ENCODE results near the gene ATP6V1A.

ATP6V1A gene

GRCh38 chr3:113728661-113729060, 18.2 kb upstream of the ATP6V1A start:
- TF ChIP-seq MYC (IDR thresholded peaks at IDR 0.05; ENCODE audit: low read depth, low read length) (no peak), POLR2A (IDR thresholded peaks at IDR 0.05; ENCODE audit: extremely low read depth, insufficient read length) (no peak), CTCF (IDR thresholded peaks at IDR 0.05; ENCODE audit: low read depth, low read length) (no peak), MAX (IDR thresholded peaks at IDR 0.05; ENCODE audit: low read depth, low read length) (no peak)
- no peak overlapping the region for H3K4me3 ChIP-seq (ENCODE audit: low read depth, low read length)
- DNase-seq (ENCODE audit: low read depth), result no peak

GRCh38 chr3:113730550-113730949, 16.3 kb upstream of the ATP6V1A start:
- TF ChIP-seq MAX (IDR thresholded peaks at IDR 0.05; ENCODE audit: low read depth, low read length) (no peak), POLR2A (IDR thresholded peaks at IDR 0.05; ENCODE audit: extremely low read depth, insufficient read length) (no peak), MYC (IDR thresholded peaks at IDR 0.05; ENCODE audit: low read depth, low read length) (no peak), CTCF (IDR thresholded peaks at IDR 0.05; ENCODE audit: low read depth, low read length) (no peak)
- DNase-seq (ENCODE audit: low read depth), result no peak

DNA sequence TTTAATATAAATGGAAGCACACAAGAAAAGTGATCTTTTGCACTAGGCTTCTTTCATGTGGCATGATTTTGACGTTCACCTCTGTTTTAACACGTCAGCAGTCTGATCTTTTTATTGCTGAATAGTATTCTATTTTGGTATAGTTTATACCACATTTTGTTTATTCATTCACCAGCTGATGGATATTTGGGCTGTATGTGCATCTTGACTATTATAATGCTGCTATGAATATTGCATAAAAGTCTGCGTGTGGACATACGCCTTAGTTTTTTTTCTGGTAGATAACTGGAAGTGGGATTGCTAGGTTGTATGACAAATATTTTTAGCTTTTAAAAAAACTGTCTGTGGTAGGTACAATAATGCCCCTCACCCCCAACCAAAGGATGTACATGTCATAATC, 15.1 kb upstream of the ATP6V1A start:
- no peak for DNase-seq (ENCODE audit: low read depth)

More at GRCh38 chr3:113730550-113730949, 16.3 kb upstream of the ATP6V1A start:
- no peak overlapping the region for H3K4me3 ChIP-seq (ENCODE audit: low read depth, low read length)

DNA sequence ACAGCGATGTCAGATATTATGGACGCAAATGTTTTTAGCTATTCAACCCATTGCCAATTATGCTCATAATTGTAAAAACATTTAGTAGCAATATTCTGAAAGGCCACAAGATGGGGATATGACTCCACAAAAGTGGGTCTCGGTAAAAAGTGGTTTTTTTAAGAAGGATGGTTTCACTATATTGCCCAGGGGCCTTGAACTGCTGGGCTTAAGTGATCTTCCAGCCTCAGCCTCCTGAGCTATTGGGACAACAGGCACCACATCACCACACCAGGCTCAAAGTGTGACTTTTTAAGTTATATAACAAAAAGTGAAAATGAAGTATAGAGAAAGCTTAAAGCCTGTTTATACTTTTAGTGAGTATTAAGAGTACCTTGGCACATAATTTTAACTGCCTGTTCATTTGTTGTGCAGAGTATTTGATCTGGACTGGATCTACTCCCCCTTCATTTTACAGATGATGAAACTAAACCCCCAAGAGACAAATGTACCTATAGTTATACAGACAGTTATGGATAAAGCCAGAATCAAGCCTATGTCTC, 10.2 kb upstream of the ATP6V1A start:
- TF ChIP-seq CTCF (IDR thresholded peaks at IDR 0.05; ENCODE audit: low read depth, low read length) (peak; percentile 30), MYC (IDR thresholded peaks at IDR 0.05; ENCODE audit: low read depth, low read length) (no peak)
- peak; percentile 78 for DNase-seq (ENCODE audit: low read depth)
- no peak overlapping the region for H3K4me3 ChIP-seq (ENCODE audit: low read depth, low read length)

More for the DNA sequence above, 15.1 kb upstream of the ATP6V1A start:
- no peak for TF ChIP-seq MYC (IDR thresholded peaks at IDR 0.05; ENCODE audit: low read depth, low read length)
- no peak overlapping the region for H3K4me3 ChIP-seq (ENCODE audit: low read depth, low read length)

DNA sequence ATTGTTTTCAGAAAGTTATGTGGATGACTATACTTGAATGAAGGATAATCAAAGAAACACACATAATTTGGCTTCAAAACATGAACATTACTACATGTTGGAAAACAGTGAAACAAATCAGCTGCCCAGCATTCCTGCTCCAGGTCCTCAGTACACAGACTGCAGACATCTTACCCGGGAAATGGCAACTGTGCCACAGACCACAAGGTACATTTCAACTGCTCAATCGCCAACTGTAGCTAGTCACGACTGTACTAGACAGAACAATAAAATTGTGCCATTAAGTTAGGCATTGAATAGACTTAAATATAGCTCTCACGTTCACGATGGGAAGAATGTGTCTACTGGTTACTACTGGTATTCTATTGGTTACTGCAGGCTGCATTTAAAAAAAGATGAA, 5.7 kb upstream of the ATP6V1A start:
- no peak for TF ChIP-seq MYC (IDR thresholded peaks at IDR 0.05; ENCODE audit: low read depth, low read length)

GRCh38 chr3:113741620-113742019, 5.2 kb upstream of the ATP6V1A start:
- no peak for TF ChIP-seq MAX (IDR thresholded peaks at IDR 0.05; ENCODE audit: low read depth, low read length)
- no peak for TF ChIP-seq MYC (IDR thresholded peaks at IDR 0.05; ENCODE audit: low read depth, low read length)
- TF ChIP-seq CTCF (IDR thresholded peaks at IDR 0.05; ENCODE audit: low read depth, low read length), result no peak
- TF ChIP-seq POLR2A (IDR thresholded peaks at IDR 0.05; ENCODE audit: extremely low read depth, insufficient read length), result no peak
- no peak for DNase-seq (ENCODE audit: low read depth)
- peak overlapping the region; percentile 86 for H3K4me3 ChIP-seq (ENCODE audit: low read depth, low read length)

More for the DNA sequence above, 5.7 kb upstream of the ATP6V1A start:
- no peak overlapping the region for H3K4me3 ChIP-seq (ENCODE audit: low read depth, low read length)
- no peak for DNase-seq (ENCODE audit: low read depth)

- DNase-seq (ENCODE audit: low read depth), result no peak
- peak overlapping the region; percentile 86 for H3K4me3 ChIP-seq (ENCODE audit: low read depth, low read length)
- no peak for TF ChIP-seq CTCF (IDR thresholded peaks at IDR 0.05; ENCODE audit: low read depth, low read length)
- no peak for TF ChIP-seq MYC (IDR thresholded peaks at IDR 0.05; ENCODE audit: low read depth, low read length)
- TF ChIP-seq POLR2A (IDR thresholded peaks at IDR 0.05; ENCODE audit: extremely low read depth, insufficient read length), result no peak
- TF ChIP-seq MAX (IDR thresholded peaks at IDR 0.05; ENCODE audit: low read depth, low read length), result no peak
Observed at GRCh38 chr3:113743006-113743630, 3.7 kb upstream of the ATP6V1A start.

Measured in NB4 (cell line).